ENCODE measurements around the gene DNAI4. TPM values are rescaled to one million over a fixed set of nuclear protein-coding genes. Genes with fewer than 3 reads are reported as not detected.
"Not testable (repeated sequence)": the region's sequence is repeated elsewhere in the genome, so short reads cannot be mapped to it uniquely, and the experiment has no call there.

Gene DNAI4
- total RNA-seq = 8.2 TPM

GRCh38 chr1:66924756-66925557 is at the start of gene DNAI4, which contains the start of gene MIER1:
Gene DNAI4 (minus strand): TSS chr1:66924856. CDS start chr1:66924831, 25 bp downstream.
Gene MIER1 (plus strand): TSS chr1:66924990. CDS start chr1:66925029, 39 bp downstream.
- no peaks in the 10 kb centered on the region for H3K9me3 ChIP-seq (ENCODE audit: low read depth, low read length)
- H3K4me1 ChIP-seq (ENCODE audit: insufficient read depth, low read length) = peaks cover 26% of the 10 kb centered on the region
- peak within 1 kb of the TSS; percentile 86 for H3K4me3 ChIP-seq (ENCODE audit: low read length)
- no peaks in the 10 kb centered on the region for H3K27me3 ChIP-seq (ENCODE audit: insufficient read depth, low read length)

- H3K9me3 ChIP-seq (ENCODE audit: low read depth, low read length) = no peaks in the 10 kb centered on the region
- no peaks in the 10 kb centered on the region for H3K4me1 ChIP-seq (ENCODE audit: insufficient read depth, low read length)
- no peaks in the 10 kb centered on the region for H3K27me3 ChIP-seq (ENCODE audit: insufficient read depth, low read length)
- H3K4me3 ChIP-seq (ENCODE audit: low read length) = no peak overlapping the region
These were observed 43.9 kb upstream of the DNAI4 start for GRCh38 chr1:66968574-66968973.

- not testable (repeated sequence) for H3K9me3 ChIP-seq (ENCODE audit: low read depth, low read length); H3K27me3 ChIP-seq (ENCODE audit: insufficient read depth, low read length); H3K4me3 ChIP-seq (ENCODE audit: low read length)
These were observed 41.7 kb upstream of the DNAI4 start for GRCh38 chr1:66966188-66966873.

GRCh38 chr1:66957938-66958337 is 33.3 kb upstream of the DNAI4 start:
- H3K27me3 ChIP-seq (ENCODE audit: insufficient read depth, low read length) = no peaks in the 10 kb centered on the region
- H3K4me3 ChIP-seq (ENCODE audit: low read length) = no peak overlapping the region
- H3K9me3 ChIP-seq (ENCODE audit: low read depth, low read length) = no peaks in the 10 kb centered on the region
- H3K4me1 ChIP-seq (ENCODE audit: insufficient read depth, low read length) = no peaks in the 10 kb centered on the region

More at GRCh38 chr1:66966188-66966873, 41.7 kb upstream of the DNAI4 start:
- H3K4me1 ChIP-seq (ENCODE audit: insufficient read depth, low read length) = not testable (repeated sequence)

- H3K4me3 ChIP-seq (ENCODE audit: low read length) = no peak overlapping the region
- no peaks in the 10 kb centered on the region for H3K27me3 ChIP-seq (ENCODE audit: insufficient read depth, low read length)
- H3K4me1 ChIP-seq (ENCODE audit: insufficient read depth, low read length) = no peaks in the 10 kb centered on the region
- H3K9me3 ChIP-seq (ENCODE audit: low read depth, low read length) = no peaks in the 10 kb centered on the region
These were observed 29.6 kb upstream of the DNAI4 start for GRCh38 chr1:66954208-66954607.

- H3K4me1 ChIP-seq (ENCODE audit: insufficient read depth, low read length) = peaks cover 10% of the 10 kb centered on the region
- H3K4me3 ChIP-seq (ENCODE audit: low read length) = no peak overlapping the region
- H3K27me3 ChIP-seq (ENCODE audit: insufficient read depth, low read length) = no peaks in the 10 kb centered on the region
- H3K9me3 ChIP-seq (ENCODE audit: low read depth, low read length) = no peaks in the 10 kb centered on the region
These were observed 26.9 kb upstream of the DNAI4 start for GRCh38 chr1:66951513-66951912.

GRCh38 chr1:66947267-66947666 is 22.6 kb upstream of the DNAI4 start:
- Histone ChIP-seq H3K4me3 (ENCODE audit: low read length) (no peak overlapping the region), H3K27me3 (ENCODE audit: insufficient read depth, low read length) (no peaks in the 10 kb centered on the region), H3K4me1 (ENCODE audit: insufficient read depth, low read length) (peaks cover 10% of the 10 kb centered on the region), H3K9me3 (ENCODE audit: low read depth, low read length) (no peaks in the 10 kb centered on the region)

GRCh38 chr1:66945316-66945715 is 20.7 kb upstream of the DNAI4 start:
- H3K9me3 ChIP-seq (ENCODE audit: low read depth, low read length) = no peaks in the 10 kb centered on the region
- H3K27me3 ChIP-seq (ENCODE audit: insufficient read depth, low read length) = no peaks in the 10 kb centered on the region
- peaks cover 13% of the 10 kb centered on the region for H3K4me1 ChIP-seq (ENCODE audit: insufficient read depth, low read length)
- no peak overlapping the region for H3K4me3 ChIP-seq (ENCODE audit: low read length)

- Histone ChIP-seq H3K4me1 (ENCODE audit: insufficient read depth, low read length) (peaks cover 13% of the 10 kb centered on the region), H3K4me3 (ENCODE audit: low read length) (no peak overlapping the region), H3K27me3 (ENCODE audit: insufficient read depth, low read length) (no peaks in the 10 kb centered on the region), H3K9me3 (ENCODE audit: low read depth, low read length) (no peaks in the 10 kb centered on the region)
These were observed 19.9 kb upstream of the DNAI4 start for GRCh38 chr1:66944330-66945274.

- Histone ChIP-seq H3K27me3 (ENCODE audit: insufficient read depth, low read length) (no peaks in the 10 kb centered on the region), H3K4me3 (ENCODE audit: low read length) (no peak overlapping the region), H3K4me1 (ENCODE audit: insufficient read depth, low read length) (peaks cover 15% of the 10 kb centered on the region), H3K9me3 (ENCODE audit: low read depth, low read length) (no peaks in the 10 kb centered on the region)
These were observed 18.8 kb upstream of the DNAI4 start for GRCh38 chr1:66943361-66943969.

- Histone ChIP-seq H3K4me1 (ENCODE audit: insufficient read depth, low read length) (peaks cover 20% of the 10 kb centered on the region), H3K4me3 (ENCODE audit: low read length) (no peak overlapping the region), H3K9me3 (ENCODE audit: low read depth, low read length) (no peaks in the 10 kb centered on the region), H3K27me3 (ENCODE audit: insufficient read depth, low read length) (no peaks in the 10 kb centered on the region)
These were observed 16.3 kb upstream of the DNAI4 start for GRCh38 chr1:66940981-66941380.

GRCh38 chr1:66938613-66939012 is 14.0 kb upstream of the DNAI4 start:
- Histone ChIP-seq H3K4me1 (ENCODE audit: insufficient read depth, low read length) (peaks cover 32% of the 10 kb centered on the region), H3K27me3 (ENCODE audit: insufficient read depth, low read length) (no peaks in the 10 kb centered on the region), H3K9me3 (ENCODE audit: low read depth, low read length) (no peaks in the 10 kb centered on the region), H3K4me3 (ENCODE audit: low read length) (no peak overlapping the region)

GRCh38 chr1:66937529-66938234 is 13.0 kb upstream of the DNAI4 start:
- no peak overlapping the region for H3K4me3 ChIP-seq (ENCODE audit: low read length)
- H3K9me3 ChIP-seq (ENCODE audit: low read depth, low read length) = no peaks in the 10 kb centered on the region
- H3K27me3 ChIP-seq (ENCODE audit: insufficient read depth, low read length) = no peaks in the 10 kb centered on the region
- H3K4me1 ChIP-seq (ENCODE audit: insufficient read depth, low read length) = peaks cover 33% of the 10 kb centered on the region
